Progenitor cell of endocrine pancreas (in vitro differentiated cells): ENCODE data around the gene TENT5C. TPM values are rescaled to one million over a fixed set of nuclear protein-coding genes. Genes with fewer than 3 reads are reported as not detected.
A peak's percentile ranks its signal among the peaks of the same experiment; 100 is the strongest.

Experiments used
- DNase-seq: peaks from one replicate; pipeline ENCODE4 v3.0.0; 2021; ENCODE audit warnings: low spot score; ENCODE audit not compliant: unreplicated experiment
- H3K27ac Mint-ChIP-seq: 2 replicates; pipeline ENCODE4 v1.8.0; 2021; ENCODE audit warnings: mild to moderate bottlenecking, moderate library complexity, mixed read lengths
- H3K27me3 Mint-ChIP-seq: 2 replicates; pipeline ENCODE4 v1.8.0; 2021; ENCODE audit warnings: mixed read lengths
- H3K36me3 Mint-ChIP-seq: 2 replicates; pipeline ENCODE4 v1.8.0; 2022; ENCODE audit warnings: mixed read lengths; ENCODE audit not compliant: insufficient read depth
- H3K4me1 Mint-ChIP-seq: 2 replicates; pipeline ENCODE4 v1.8.0; 2021; ENCODE audit warnings: low read depth, mixed read lengths
- H3K4me3 Mint-ChIP-seq: 2 replicates; pipeline ENCODE4 v1.8.0; 2021; ENCODE audit warnings: low read depth, mild to moderate bottlenecking, moderate library complexity, mixed read lengths
- H3K9me3 Mint-ChIP-seq: 2 replicates; pipeline ENCODE4 v1.8.0; 2021; ENCODE audit warnings: low read depth, mixed read lengths
- CTCF ChIP-seq: fragments of 200-600 bp; sonication (generic); IDR thresholded peaks from one replicate; pipeline ENCODE4 v1.5.0; 2021; ENCODE audit warnings: antibody characterized with exemption, mild to moderate bottlenecking; ENCODE audit not compliant: unreplicated experiment
- total RNA-seq: library from RNA; stranded (reverse); gene quantifications from 2 replicates; pipeline ENCODE4 v1.2.1, GENCODE V29; 2021

The TENT5C gene
- total RNA-seq, 1 donor from 2014 or later: 13.6 TPM

DNA sequence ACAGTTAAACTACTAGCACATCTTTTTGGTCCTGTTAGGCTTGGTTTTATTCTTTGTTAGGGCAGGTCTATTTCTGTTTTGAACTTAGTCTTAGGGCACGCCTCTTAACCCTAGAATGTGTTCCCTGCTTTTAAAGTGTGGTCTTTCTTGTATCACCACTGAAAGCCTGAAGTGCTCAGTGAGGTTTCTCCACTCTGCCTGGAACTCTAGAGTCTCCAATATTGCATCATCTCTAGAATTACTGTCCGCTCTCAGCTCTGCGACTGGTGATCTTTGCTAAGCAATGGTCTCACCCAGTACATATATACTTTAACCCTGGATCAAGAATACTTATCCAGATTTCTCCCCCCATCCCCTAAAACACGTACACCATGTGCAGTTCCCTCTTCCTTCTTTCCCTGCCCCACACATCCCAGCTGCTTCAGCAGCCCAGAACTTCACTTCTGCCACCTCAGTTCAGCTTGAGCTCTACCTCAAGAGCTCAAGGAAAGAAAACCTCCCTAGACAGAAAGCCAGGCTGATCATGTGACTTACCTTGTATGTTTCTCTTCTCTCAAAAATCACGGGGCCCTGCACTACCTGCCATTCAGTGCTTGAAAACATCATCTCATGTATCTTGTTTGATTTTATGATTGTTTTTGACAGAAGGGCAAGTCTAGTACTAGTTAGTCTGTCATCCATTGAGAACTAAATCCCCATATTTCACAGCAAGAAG is 59.9 kb downstream of the TENT5C start:
- peaks cover 3% of the 10 kb centered on the region for H3K9me3 Mint-ChIP-seq
- H3K27ac Mint-ChIP-seq: no peak overlapping the region
- TF ChIP-seq CTCF: no peak
- no peak overlapping the region for H3K4me3 Mint-ChIP-seq
- no peaks in the 10 kb centered on the region for H3K36me3 Mint-ChIP-seq
- no peaks in the 10 kb centered on the region for H3K4me1 Mint-ChIP-seq
- DNase-seq: no peak
- H3K27me3 Mint-ChIP-seq: peaks cover 7% of the 10 kb centered on the region

GRCh38 chr1:117669572-117669971 is 63.7 kb downstream of the TENT5C start:
- TF ChIP-seq CTCF: no peak
- peaks cover 31% of the 10 kb centered on the region for H3K27me3 Mint-ChIP-seq
- no peak for DNase-seq

GRCh38 chr1:117670976-117671780 is 65.3 kb downstream of the TENT5C start:
- no peak for TF ChIP-seq CTCF
- Mint-ChIP-seq H3K36me3 (no peaks in the 10 kb centered on the region), H3K4me3 (no peak overlapping the region), H3K4me1 (peaks cover 13% of the 10 kb centered on the region), H3K9me3 (no peaks in the 10 kb centered on the region), H3K27ac (no peak overlapping the region), H3K27me3 (peaks cover 28% of the 10 kb centered on the region)
- DNase-seq: no peak

More at GRCh38 chr1:117669572-117669971, 63.7 kb downstream of the TENT5C start:
- no peaks in the 10 kb centered on the region for H3K36me3 Mint-ChIP-seq
- peaks cover 6% of the 10 kb centered on the region for H3K4me1 Mint-ChIP-seq
- no peak overlapping the region for H3K27ac Mint-ChIP-seq
- H3K4me3 Mint-ChIP-seq: no peak overlapping the region
- H3K9me3 Mint-ChIP-seq: no peaks in the 10 kb centered on the region

DNA sequence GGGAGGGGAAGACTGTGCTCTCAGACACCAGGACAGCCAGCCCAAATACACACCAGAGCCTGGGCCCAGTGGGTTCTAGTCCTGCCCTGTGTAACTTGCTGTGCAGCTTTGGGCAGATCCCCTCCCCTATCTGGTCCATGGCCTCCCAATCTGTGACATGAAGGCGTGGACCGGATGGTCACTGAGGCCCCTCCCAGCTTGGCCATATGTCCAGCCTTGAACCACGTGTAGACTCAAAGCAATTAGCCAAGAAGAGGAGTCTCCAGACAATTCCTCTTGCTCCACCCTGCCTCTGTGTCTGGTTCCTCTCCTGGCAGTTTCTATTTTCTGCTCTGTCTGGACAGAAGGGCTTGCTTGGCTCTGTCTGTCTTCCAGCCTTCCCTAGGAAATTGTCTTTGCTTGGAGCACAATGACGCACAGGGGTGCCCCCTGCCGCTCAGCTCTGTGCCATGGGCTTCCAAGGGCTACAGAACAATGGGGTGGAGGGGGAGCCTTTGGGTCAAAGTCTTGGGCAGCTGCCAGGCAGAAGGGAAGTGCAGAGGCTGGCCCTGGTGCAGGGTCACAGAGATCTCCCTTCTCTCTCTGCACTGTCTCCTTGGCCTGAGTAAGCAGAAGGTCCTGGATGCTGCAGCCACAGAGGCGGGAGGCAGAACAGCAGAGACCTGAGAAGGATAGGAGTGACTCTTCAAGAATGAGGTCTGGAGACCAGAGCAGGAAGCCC is 66.1 kb downstream of the TENT5C start:
- Mint-ChIP-seq H3K4me3 (no peak overlapping the region), H3K27ac (no peak overlapping the region), H3K9me3 (no peaks in the 10 kb centered on the region), H3K27me3 (peaks cover 28% of the 10 kb centered on the region), H3K4me1 (peaks cover 13% of the 10 kb centered on the region), H3K36me3 (no peaks in the 10 kb centered on the region)
- peak; percentile 31 for TF ChIP-seq CTCF
- DNase-seq: no peak

GRCh38 chr1:117672756-117673155 is 66.9 kb downstream of the TENT5C start:
- DNase-seq: no peak
- Mint-ChIP-seq H3K9me3 (no peaks in the 10 kb centered on the region), H3K36me3 (no peaks in the 10 kb centered on the region), H3K27me3 (peaks cover 28% of the 10 kb centered on the region), H3K4me3 (no peak overlapping the region), H3K4me1 (peaks cover 13% of the 10 kb centered on the region), H3K27ac (no peak overlapping the region)
- no peak for TF ChIP-seq CTCF
